Upper lobe of left lung (tissue), 4 donors: ENCODE measurements around the gene NHSL1.

Experiments
- POLR2A ChIP-seq, 4 donors: fragments of 450-650 bp; IDR thresholded peaks; one replicate each; pipeline ENCODE4 v1.5.1; 2016 to 2017; ENCODE audit warnings: antibody characterized with exemption in 4 of 4, mild to moderate bottlenecking in 2 of 4
- POLR2AphosphoS5 ChIP-seq, 2 donors: sonication (generic); formaldehyde crosslinking; IDR thresholded peaks; one replicate each; pipeline ENCODE4 v1.5.1; 2017; ENCODE audit warnings: antibody characterized with exemption in 2 of 2
- TF ChIP-seq, protein P1 (sequence below), 6 experiments: fragments of 450-650 bp in 4 of 6; fragments of 200-600 bp in 2 of 6; sonication (generic) in 2 of 6; IDR thresholded peaks; one replicate each; pipeline ENCODE4 v1.5.1; 2016 to 2019; ENCODE audit warnings: antibody characterized with exemption in 6 of 6

DNA sequence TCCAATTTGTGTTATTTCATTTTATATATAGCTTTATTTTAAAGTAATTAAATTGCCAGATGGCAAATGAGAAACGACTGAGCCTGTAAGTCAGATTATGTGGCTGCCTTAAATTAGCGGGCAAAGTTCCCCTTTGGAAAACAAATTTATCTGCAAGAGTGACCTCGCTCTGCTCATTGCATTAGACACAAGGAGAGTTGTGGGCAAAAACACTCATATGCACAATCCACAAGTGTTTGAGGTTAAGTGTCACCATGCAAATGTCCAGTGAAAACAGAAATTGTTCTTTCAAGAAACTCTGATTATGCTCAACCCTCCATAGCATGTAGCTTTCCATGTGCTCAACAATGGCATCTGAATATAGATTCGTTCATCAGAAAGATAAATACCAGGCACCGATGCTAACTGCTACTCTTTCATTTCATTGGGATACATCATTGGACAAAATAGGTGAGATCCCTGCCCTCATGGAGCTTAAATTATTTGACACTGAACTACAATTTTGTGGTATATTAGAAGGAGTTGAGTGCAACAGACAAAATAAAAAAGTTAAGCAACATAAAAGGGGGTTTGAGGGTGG lies 1.7 kb upstream of the NHSL1 start:
- TF ChIP-seq POLR2A (IDR thresholded peaks at IDR 0.05) (no peak), POLR2AphosphoS5 (IDR thresholded peaks at IDR 0.05) (no peak)
- TF ChIP-seq, protein P1, sequence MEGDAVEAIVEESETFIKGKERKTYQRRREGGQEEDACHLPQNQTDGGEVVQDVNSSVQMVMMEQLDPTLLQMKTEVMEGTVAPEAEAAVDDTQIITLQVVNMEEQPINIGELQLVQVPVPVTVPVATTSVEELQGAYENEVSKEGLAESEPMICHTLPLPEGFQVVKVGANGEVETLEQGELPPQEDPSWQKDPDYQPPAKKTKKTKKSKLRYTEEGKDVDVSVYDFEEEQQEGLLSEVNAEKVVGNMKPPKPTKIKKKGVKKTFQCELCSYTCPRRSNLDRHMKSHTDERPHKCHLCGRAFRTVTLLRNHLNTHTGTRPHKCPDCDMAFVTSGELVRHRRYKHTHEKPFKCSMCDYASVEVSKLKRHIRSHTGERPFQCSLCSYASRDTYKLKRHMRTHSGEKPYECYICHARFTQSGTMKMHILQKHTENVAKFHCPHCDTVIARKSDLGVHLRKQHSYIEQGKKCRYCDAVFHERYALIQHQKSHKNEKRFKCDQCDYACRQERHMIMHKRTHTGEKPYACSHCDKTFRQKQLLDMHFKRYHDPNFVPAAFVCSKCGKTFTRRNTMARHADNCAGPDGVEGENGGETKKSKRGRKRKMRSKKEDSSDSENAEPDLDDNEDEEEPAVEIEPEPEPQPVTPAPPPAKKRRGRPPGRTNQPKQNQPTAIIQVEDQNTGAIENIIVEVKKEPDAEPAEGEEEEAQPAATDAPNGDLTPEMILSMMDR (IDR thresholded peaks at IDR 0.05) = no peak
